ENCODE results near the gene WWOX.

Gene WWOX

DNA sequence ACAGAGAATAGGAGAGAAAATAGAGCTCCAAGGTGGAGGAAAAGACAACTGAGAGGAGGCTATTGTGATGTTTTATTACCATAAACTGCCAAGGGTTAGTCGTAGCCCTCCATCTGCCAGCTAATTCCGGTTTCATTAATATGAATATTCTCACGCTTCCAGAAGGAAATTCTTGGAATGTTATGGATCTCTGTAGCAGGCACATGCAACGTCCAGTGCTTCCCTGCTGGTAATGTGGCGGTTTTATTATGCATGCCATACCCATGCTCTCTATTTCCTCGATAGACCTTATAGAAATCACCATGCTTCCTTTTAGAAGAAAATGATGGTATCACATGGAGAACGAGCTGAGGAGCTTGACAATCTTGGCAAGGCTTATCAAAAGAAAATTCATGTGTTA is 1037.5 kb downstream of the WWOX start:
- Histone ChIP-seq H3K4me2 (ENCODE audit: low read depth, low read length) (no peak overlapping the region), H3K36me3 (replicated peaks; ENCODE audit: insufficient read depth, low read length) (no peaks in the 10 kb centered on the region), H3K27me3 (replicated peaks; ENCODE audit: insufficient read depth, low read length) (no peaks in the 10 kb centered on the region), H3F3A (ENCODE audit: insufficient read depth, low read length) (no peaks in the 10 kb centered on the region), H3K9me3 (replicated peaks; ENCODE audit: insufficient read depth, low read length) (no peaks in the 10 kb centered on the region), H3K9ac (ENCODE audit: low read length) (no peak overlapping the region), H3K9me2 (replicated peaks; ENCODE audit: insufficient read depth, low read length) (no peaks in the 10 kb centered on the region), H2AFZ (ENCODE audit: low read length) (no peak overlapping the region), H3K79me2 (ENCODE audit: low read length) (no peaks in the 10 kb centered on the region), H3K4me3 (ENCODE audit: low read length) (no peak overlapping the region), H3K27ac (ENCODE audit: low read length) (no peak overlapping the region), H4K20me1 (ENCODE audit: insufficient read depth, low read length) (no peaks in the 10 kb centered on the region), H3K4me1 (ENCODE audit: low read length) (no peaks in the 10 kb centered on the region)
- no peak for DNase-seq
- no peak for TF ChIP-seq EZH2phosphoT487 (IDR thresholded peaks at IDR 0.05; ENCODE audit: low read length)

- no peaks in the 10 kb centered on the region for H3F3A ChIP-seq (ENCODE audit: insufficient read depth, low read length)
- H3K4me1 ChIP-seq (ENCODE audit: low read length): no peaks in the 10 kb centered on the region
- H3K4me3 ChIP-seq (ENCODE audit: low read length): no peak overlapping the region
- H3K9me3 ChIP-seq (replicated peaks; ENCODE audit: insufficient read depth, low read length): no peaks in the 10 kb centered on the region
- no peaks in the 10 kb centered on the region for H3K27me3 ChIP-seq (replicated peaks; ENCODE audit: insufficient read depth, low read length)
- H3K9me2 ChIP-seq (replicated peaks; ENCODE audit: insufficient read depth, low read length): no peaks in the 10 kb centered on the region
- H3K4me2 ChIP-seq (ENCODE audit: low read depth, low read length): no peak overlapping the region
- no peak for DNase-seq
- H2AFZ ChIP-seq (ENCODE audit: low read length): no peak overlapping the region
- no peak for TF ChIP-seq CTCF (IDR thresholded peaks at IDR 0.05; ENCODE audit: low read length)
- no peak for TF ChIP-seq EZH2 (optimal IDR thresholded peaks at IDR 0.05; ENCODE audit: low read depth, low read length)
- TF ChIP-seq EZH2phosphoT487 (IDR thresholded peaks at IDR 0.05; ENCODE audit: low read length): no peak
- H3K9ac ChIP-seq (ENCODE audit: low read length): no peak overlapping the region
- no peaks in the 10 kb centered on the region for H3K79me2 ChIP-seq (ENCODE audit: low read length)
- H4K20me1 ChIP-seq (ENCODE audit: insufficient read depth, low read length): no peaks in the 10 kb centered on the region
- H3K36me3 ChIP-seq (replicated peaks; ENCODE audit: insufficient read depth, low read length): no peaks in the 10 kb centered on the region
- H3K27ac ChIP-seq (ENCODE audit: low read length): no peak overlapping the region
Observed at GRCh38 chr16:79137426-79137939, 1038.0 kb downstream of the WWOX start.

- no peak overlapping the region for H2AFZ ChIP-seq (ENCODE audit: low read length)
- H3K9ac ChIP-seq (ENCODE audit: low read length): no peak overlapping the region
- no peaks in the 10 kb centered on the region for H4K20me1 ChIP-seq (ENCODE audit: insufficient read depth, low read length)
- no peak overlapping the region for H3K4me2 ChIP-seq (ENCODE audit: low read depth, low read length)
- no peaks in the 10 kb centered on the region for H3K9me3 ChIP-seq (replicated peaks; ENCODE audit: insufficient read depth, low read length)
- no peak for DNase-seq
- no peak overlapping the region for H3K4me3 ChIP-seq (ENCODE audit: low read length)
- no peaks in the 10 kb centered on the region for H3K9me2 ChIP-seq (replicated peaks; ENCODE audit: insufficient read depth, low read length)
- H3K36me3 ChIP-seq (replicated peaks; ENCODE audit: insufficient read depth, low read length): no peaks in the 10 kb centered on the region
- H3K27me3 ChIP-seq (replicated peaks; ENCODE audit: insufficient read depth, low read length): no peaks in the 10 kb centered on the region
- H3K27ac ChIP-seq (ENCODE audit: low read length): no peak overlapping the region
- no peaks in the 10 kb centered on the region for H3K79me2 ChIP-seq (ENCODE audit: low read length)
- no peak for TF ChIP-seq EZH2 (optimal IDR thresholded peaks at IDR 0.05; ENCODE audit: low read depth, low read length)
- no peak for TF ChIP-seq EZH2phosphoT487 (IDR thresholded peaks at IDR 0.05; ENCODE audit: low read length)
- no peak for TF ChIP-seq CTCF (IDR thresholded peaks at IDR 0.05; ENCODE audit: low read length)
- H3K4me1 ChIP-seq (ENCODE audit: low read length): no peaks in the 10 kb centered on the region
- H3F3A ChIP-seq (ENCODE audit: insufficient read depth, low read length): no peaks in the 10 kb centered on the region
Observed at GRCh38 chr16:79139799-79140198, 1040.3 kb downstream of the WWOX start.

GRCh38 chr16:79143026-79143425 is 1043.6 kb downstream of the WWOX start:
- no peaks in the 10 kb centered on the region for H3K9me2 ChIP-seq (replicated peaks; ENCODE audit: insufficient read depth, low read length)

More at GRCh38 chr16:79143026-79143425, 1043.6 kb downstream of the WWOX start:
- Histone ChIP-seq H3K4me1 (ENCODE audit: low read length) (no peaks in the 10 kb centered on the region), H4K20me1 (ENCODE audit: insufficient read depth, low read length) (no peaks in the 10 kb centered on the region), H3K4me2 (ENCODE audit: low read depth, low read length) (no peak overlapping the region), H3K9ac (ENCODE audit: low read length) (no peak overlapping the region), H3K36me3 (replicated peaks; ENCODE audit: insufficient read depth, low read length) (no peaks in the 10 kb centered on the region), H3K79me2 (ENCODE audit: low read length) (no peaks in the 10 kb centered on the region), H2AFZ (ENCODE audit: low read length) (no peak overlapping the region), H3F3A (ENCODE audit: insufficient read depth, low read length) (no peaks in the 10 kb centered on the region), H3K4me3 (ENCODE audit: low read length) (no peak overlapping the region), H3K27ac (ENCODE audit: low read length) (no peak overlapping the region), H3K9me3 (replicated peaks; ENCODE audit: insufficient read depth, low read length) (no peaks in the 10 kb centered on the region), H3K27me3 (replicated peaks; ENCODE audit: insufficient read depth, low read length) (no peaks in the 10 kb centered on the region)
- TF ChIP-seq EZH2phosphoT487 (IDR thresholded peaks at IDR 0.05; ENCODE audit: low read length): no peak
- TF ChIP-seq EZH2 (optimal IDR thresholded peaks at IDR 0.05; ENCODE audit: low read depth, low read length): no peak
- DNase-seq: no peak

All from MM.1S (cell line).